ENCODE measurements around the gene TEC. TPM values are rescaled to one million over a fixed set of nuclear protein-coding genes. Genes with fewer than 3 reads are reported as not detected.
A peak's percentile ranks its signal among the peaks of the same experiment; 100 is the strongest.
"Not testable (repeated sequence)": the region's sequence is repeated elsewhere in the genome, so short reads cannot be mapped to it uniquely, and the experiment has no call there.

TEC gene
- total RNA-seq, 1 experiment from 2014 or later: 3.6 TPM

- DNase-seq (ENCODE audit: low read depth): no peak
- in situ Hi-C loops (cut with HindIII; ENCODE audit: low pct_unique_long_range_greater_than_20kb, low sequenced_read_pairs): no loop called here
Measured at GRCh38 chr4:48247878-48248558, 21.6 kb downstream of the TEC start.

- DNase-seq (ENCODE audit: low read depth): no peak
- in situ Hi-C loops (cut with HindIII; ENCODE audit: low pct_unique_long_range_greater_than_20kb, low sequenced_read_pairs): no loop called here
Measured at GRCh38 chr4:48247142-48247877, 22.3 kb downstream of the TEC start.

GRCh38 chr4:48244665-48245064, 25.0 kb downstream of the TEC start:
- in situ Hi-C loops (cut with HindIII; ENCODE audit: low pct_unique_long_range_greater_than_20kb, low sequenced_read_pairs): no loop called here
- no peak for DNase-seq (ENCODE audit: low read depth)

- in situ Hi-C loops (cut with HindIII; ENCODE audit: low pct_unique_long_range_greater_than_20kb, low sequenced_read_pairs): no loop called here
- no peak for DNase-seq (ENCODE audit: low read depth)
Measured at GRCh38 chr4:48243887-48244286, 25.8 kb downstream of the TEC start.

GRCh38 chr4:48243429-48243828, 26.2 kb downstream of the TEC start:
- in situ Hi-C loops (cut with HindIII; ENCODE audit: low pct_unique_long_range_greater_than_20kb, low sequenced_read_pairs): no loop called here
- no peak for DNase-seq (ENCODE audit: low read depth)

- in situ Hi-C loops (cut with HindIII; ENCODE audit: low pct_unique_long_range_greater_than_20kb, low sequenced_read_pairs): no loop called here
- DNase-seq (ENCODE audit: low read depth): no peak
Measured at GRCh38 chr4:48242511-48243195, 27.0 kb downstream of the TEC start.

GRCh38 chr4:48241731-48242130, 27.9 kb downstream of the TEC start:
- in situ Hi-C loops (cut with HindIII; ENCODE audit: low pct_unique_long_range_greater_than_20kb, low sequenced_read_pairs): no loop called here
- DNase-seq (ENCODE audit: low read depth): no peak

- in situ Hi-C loops (cut with HindIII; ENCODE audit: low pct_unique_long_range_greater_than_20kb, low sequenced_read_pairs): no loop called here
- no peak for DNase-seq (ENCODE audit: low read depth)
Measured at GRCh38 chr4:48237996-48238645, 31.5 kb downstream of the TEC start.

GRCh38 chr4:48235050-48235449, 34.6 kb downstream of the TEC start:
- DNase-seq (ENCODE audit: low read depth): no peak
- in situ Hi-C loops (cut with HindIII; ENCODE audit: low pct_unique_long_range_greater_than_20kb, low sequenced_read_pairs): no loop called here

- in situ Hi-C loops (cut with HindIII; ENCODE audit: low pct_unique_long_range_greater_than_20kb, low sequenced_read_pairs): no loop called here
- DNase-seq (ENCODE audit: low read depth): no peak
Measured at GRCh38 chr4:48234575-48234974, 35.1 kb downstream of the TEC start.

GRCh38 chr4:48228949-48229348, 40.7 kb downstream of the TEC start:
- DNase-seq (ENCODE audit: low read depth): no peak
- in situ Hi-C loops (cut with HindIII; ENCODE audit: low pct_unique_long_range_greater_than_20kb, low sequenced_read_pairs): no loop called here

- in situ Hi-C loops (cut with HindIII; ENCODE audit: low pct_unique_long_range_greater_than_20kb, low sequenced_read_pairs): no loop called here
Measured at GRCh38 chr4:48227662-48228061, 42.0 kb downstream of the TEC start.

GRCh38 chr4:48226199-48226598, 43.4 kb downstream of the TEC start:
- in situ Hi-C loops (cut with HindIII; ENCODE audit: low pct_unique_long_range_greater_than_20kb, low sequenced_read_pairs): no loop called here
- DNase-seq (ENCODE audit: low read depth): no peak

More at GRCh38 chr4:48227662-48228061, 42.0 kb downstream of the TEC start:
- DNase-seq (ENCODE audit: low read depth): no peak

- DNase-seq (ENCODE audit: low read depth): no peak
- in situ Hi-C loops (cut with HindIII; ENCODE audit: low pct_unique_long_range_greater_than_20kb, low sequenced_read_pairs): no loop called here
Measured at GRCh38 chr4:48225368-48226141, 44.1 kb downstream of the TEC start.

- in situ Hi-C loops (cut with HindIII; ENCODE audit: low pct_unique_long_range_greater_than_20kb, low sequenced_read_pairs): no loop called here
- DNase-seq (ENCODE audit: low read depth): no peak
Measured at GRCh38 chr4:48224606-48225005, 45.0 kb downstream of the TEC start.

- in situ Hi-C loops (cut with HindIII; ENCODE audit: low pct_unique_long_range_greater_than_20kb, low sequenced_read_pairs): no loop called here
- DNase-seq (ENCODE audit: low read depth): peak; percentile 40
Measured at GRCh38 chr4:48223633-48224295, 45.9 kb downstream of the TEC start.

GRCh38 chr4:48222491-48222890, 47.1 kb downstream of the TEC start:
- DNase-seq (ENCODE audit: low read depth): peak; percentile 19
- in situ Hi-C loops (cut with HindIII; ENCODE audit: low pct_unique_long_range_greater_than_20kb, low sequenced_read_pairs): no loop called here

GRCh38 chr4:48219430-48219829, 50.2 kb downstream of the TEC start:
- DNase-seq (ENCODE audit: low read depth); in situ Hi-C loops (cut with HindIII; ENCODE audit: low pct_unique_long_range_greater_than_20kb, low sequenced_read_pairs): not testable (repeated sequence)
